Neuronal stem cell (in vitro differentiated cells): Measurements from ENCODE around the gene VSIR.

Experiments used
- DNase-seq: peaks from one replicate; pipeline ENCODE4 v3.0.0-alpha.2; 2013; ENCODE audit warnings: low spot score
- H2AFZ ChIP-seq: one replicate; pipeline ENCODE4 v1.6.1; 2013; ENCODE audit warnings: mild to moderate bottlenecking, low read length, inconsistent platforms
- H2AK5ac ChIP-seq: 2 replicates; pipeline ENCODE4 v1.6.1; 2013; ENCODE audit warnings: low read depth, mild to moderate bottlenecking, inconsistent platforms, low read length, moderate library complexity, mixed read lengths
- H2BK120ac ChIP-seq: 2 replicates; pipeline ENCODE4 v1.6.1; 2013; ENCODE audit warnings: low read depth, mild to moderate bottlenecking, inconsistent platforms, low read length, moderate library complexity, mixed read lengths
- H2BK12ac ChIP-seq: one replicate; pipeline ENCODE4 v1.6.1; 2013; ENCODE audit warnings: low read length, inconsistent platforms
- H2BK15ac ChIP-seq: 2 replicates; pipeline ENCODE4 v1.6.1; 2013; ENCODE audit warnings: mild to moderate bottlenecking, low read length, inconsistent platforms, mixed read lengths
- H2BK5ac ChIP-seq: one replicate; pipeline ENCODE4 v1.6.1; 2013; ENCODE audit warnings: inconsistent platforms, mild to moderate bottlenecking, low read length, moderate library complexity
- H3K14ac ChIP-seq: one replicate; pipeline ENCODE4 v1.6.1; 2013; ENCODE audit warnings: low read length, inconsistent platforms
- H3K18ac ChIP-seq: 2 replicates; pipeline ENCODE4 v1.6.1; 2013; ENCODE audit warnings: low read length, inconsistent platforms
- H3K23ac ChIP-seq: 2 replicates; pipeline ENCODE4 v1.6.1; 2013; ENCODE audit warnings: low read depth, mild to moderate bottlenecking, mixed read lengths, low read length, inconsistent platforms; ENCODE audit not compliant: poor library complexity
- H3K27ac ChIP-seq: replicated peaks from 3 replicates; pipeline ENCODE4 v1.5.1; 2013; ENCODE audit warnings: low read length, inconsistent platforms
- H3K27me3 ChIP-seq, 3 experiments: 2 replicates each; pipeline ENCODE4 v1.6.1; 2013; ENCODE audit warnings: low read length in 3 of 3, mild to moderate bottlenecking in 2 of 3, inconsistent platforms in 1 of 3, low read depth in 1 of 3, mixed read lengths in 1 of 3, moderate library complexity in 1 of 3; ENCODE audit not compliant: control insufficient read depth in 3 of 3, insufficient read depth in 3 of 3
- H3K36me3 ChIP-seq, 2 donors: replicated peaks in 1 of 2; 2 replicates each; pipeline ENCODE4 v1.6.1; 2013; ENCODE audit warnings: low read length in 2 of 2; ENCODE audit not compliant: control insufficient read depth in 2 of 2, insufficient read depth in 2 of 2
- H3K4ac ChIP-seq: 2 replicates; pipeline ENCODE4 v1.6.1; 2013; ENCODE audit warnings: inconsistent platforms, mild to moderate bottlenecking, low read length, moderate library complexity
- H3K4me1 ChIP-seq, 2 donors: 1 replicate in 1 of 2; 2 replicates in 1 of 2; pipeline ENCODE4 v1.6.1; 2013; ENCODE audit warnings: low read length in 2 of 2, low read depth in 1 of 2; ENCODE audit not compliant: control insufficient read depth in 2 of 2, insufficient read depth in 1 of 2
- H3K4me2 ChIP-seq: one replicate; pipeline ENCODE4 v1.6.1; 2013; ENCODE audit warnings: mild to moderate bottlenecking, low read length, inconsistent platforms; ENCODE audit not compliant: insufficient read depth, poor library complexity, severe bottlenecking
- H3K4me3 ChIP-seq, 2 donors: 2 replicates each; pipeline ENCODE4 v1.5.1; 2013; ENCODE audit warnings: low read length in 2 of 2, mild to moderate bottlenecking in 2 of 2, inconsistent platforms in 1 of 2, moderate library complexity in 1 of 2
- H3K79me1 ChIP-seq: one replicate; pipeline ENCODE4 v1.6.1; 2013; ENCODE audit warnings: low read depth, mild to moderate bottlenecking, inconsistent platforms, low read length, moderate library complexity
- H3K9ac ChIP-seq: one replicate; pipeline ENCODE4 v1.6.1; 2013; ENCODE audit warnings: mild to moderate bottlenecking, low read depth, low read length, inconsistent platforms; ENCODE audit not compliant: poor library complexity
- H3K9me3 ChIP-seq, 2 donors: replicated peaks in 1 of 2; 2 replicates each; pipeline versions ENCODE3 to v1.6.1; 2013; ENCODE audit warnings: low read length in 2 of 2, mild to moderate bottlenecking in 2 of 2, inconsistent platforms in 1 of 2, low read depth in 1 of 2, mixed read lengths in 1 of 2, moderate library complexity in 1 of 2; ENCODE audit not compliant: control insufficient read depth in 2 of 2, insufficient read depth in 1 of 2
- H4K8ac ChIP-seq: one replicate; pipeline ENCODE4 v1.6.1; 2013; ENCODE audit warnings: low read depth, mild to moderate bottlenecking, inconsistent platforms, low read length, moderate library complexity
- H4K91ac ChIP-seq: one replicate; pipeline ENCODE4 v1.6.1; 2013; ENCODE audit warnings: low read length, low read depth, mild to moderate bottlenecking, inconsistent platforms; ENCODE audit not compliant: poor library complexity
- WGBS, 2 donors: extraction: QIAGEN DNeasy Blood & Tissue Kit; methylation state at CpG; one replicate each; pipeline ENCODE4 v1.1.7; 2013; ENCODE audit warnings: missing lambda C conversion rate in 2 of 2, mixed read lengths in 1 of 2; ENCODE audit not compliant: insufficient read length in 2 of 2, insufficient replicate concordance in 1 of 2; ENCODE audit errors: extremely low coverage in 2 of 2; 5-methylcytosine and 5-hydroxymethylcytosine counted together

VSIR gene

DNA sequence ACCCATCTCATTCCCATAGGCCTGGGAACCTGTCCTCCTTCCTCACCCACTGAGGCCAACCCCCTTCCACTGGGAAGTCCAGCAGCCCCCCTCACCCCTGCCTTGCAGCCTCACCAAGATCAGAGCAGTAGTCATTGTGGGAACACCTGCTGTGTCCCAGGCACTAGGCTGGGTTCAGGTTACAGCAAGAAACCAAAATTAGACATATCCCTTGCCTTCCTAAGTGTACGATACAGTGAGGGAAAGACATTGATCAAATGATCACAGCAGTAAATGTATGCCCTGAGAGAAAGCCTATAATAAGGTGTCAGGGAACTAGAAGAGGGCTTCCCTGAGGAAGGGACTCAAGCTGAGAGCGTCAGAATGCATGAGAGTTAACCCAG, 36.8 kb downstream of the VSIR start:
- H3K9ac ChIP-seq, result no peak overlapping the region

DNA sequence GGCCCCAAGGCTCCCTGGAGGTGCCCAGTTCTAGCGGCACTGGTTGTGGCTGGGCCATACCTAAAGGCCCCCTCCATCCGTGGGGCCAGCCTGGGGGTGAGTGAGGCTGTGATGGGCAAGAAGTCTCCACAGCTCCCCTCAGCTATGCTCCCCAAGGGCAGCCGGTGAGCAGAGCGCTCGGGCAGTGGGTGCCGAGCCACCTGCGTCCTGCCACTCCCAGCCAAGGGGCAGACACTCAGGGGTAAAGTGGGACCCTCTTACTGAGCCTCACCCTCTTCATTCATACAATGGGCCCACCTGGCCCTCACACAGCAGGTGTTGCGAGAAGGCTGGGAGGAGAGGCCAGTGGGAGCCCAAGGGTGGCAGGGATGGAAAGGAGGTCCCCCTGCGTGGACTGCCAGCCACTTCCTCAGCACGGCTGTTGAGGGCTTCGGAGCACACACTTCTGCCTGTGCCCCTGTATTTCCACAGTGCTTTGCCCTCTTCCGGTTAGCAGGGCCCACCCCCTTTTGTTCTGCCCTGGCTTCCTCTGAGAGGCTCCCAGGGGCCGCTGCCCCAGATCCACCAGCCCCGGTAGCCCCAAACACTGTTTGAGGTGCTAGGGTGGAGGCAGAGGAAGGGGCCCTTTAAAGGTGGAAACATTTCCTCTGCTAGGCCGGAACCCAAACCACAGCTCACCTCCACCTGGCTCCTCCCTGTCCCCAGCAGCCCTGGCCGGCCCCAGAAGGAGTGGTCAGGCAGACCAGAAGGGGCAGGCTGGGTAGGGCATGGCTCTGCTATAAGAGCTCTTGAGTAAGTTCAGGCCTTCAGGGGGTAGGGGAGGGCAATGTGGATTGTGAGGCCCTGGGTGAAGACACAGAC, 37.4 kb downstream of the VSIR start:
- WGBS, 2 donors, result no CpG with 5 or more reads among the region's 16 CpGs
- H2AK5ac ChIP-seq, result peak overlapping the region; percentile 4
- no peaks in the 10 kb centered on the region for H3K36me3 ChIP-seq
- H2BK5ac ChIP-seq, result no peak overlapping the region
- H3K4me1 ChIP-seq, result peaks cover 0 to 5% of the 10 kb centered on the region in 2 donors
- no peak overlapping the region for H3K27ac ChIP-seq
- H3K4me3 ChIP-seq, result no peak overlapping the region
- no peaks in the 10 kb centered on the region for H3K79me1 ChIP-seq
- H3K18ac ChIP-seq, result peak overlapping the region; percentile 36
- H2BK15ac ChIP-seq, result peak overlapping the region; percentile 13
- peaks cover 0 to 15% (median 0%) of the 10 kb centered on the region in 3 experiments for H3K27me3 ChIP-seq
- no peak overlapping the region for H3K14ac ChIP-seq
- DNase-seq, result no peak
- no peak overlapping the region for H3K4me2 ChIP-seq
- H4K91ac ChIP-seq, result no peak overlapping the region
- H2AFZ ChIP-seq, result no peak overlapping the region
- peak overlapping the region; percentile 59 for H3K23ac ChIP-seq
- peak overlapping the region; percentile 79 for H3K9ac ChIP-seq
- no peak overlapping the region for H4K8ac ChIP-seq
- H2BK120ac ChIP-seq, result no peak overlapping the region
- H3K9me3 ChIP-seq, result no peaks in the 10 kb centered on the region
- no peak overlapping the region for H3K4ac ChIP-seq
- peak overlapping the region; percentile 75 for H2BK12ac ChIP-seq

More for the DNA sequence above, 36.8 kb downstream of the VSIR start:
- H3K36me3 ChIP-seq, result no peaks in the 10 kb centered on the region
- H3K4me3 ChIP-seq, result no peak overlapping the region
- H2AK5ac ChIP-seq, result no peak overlapping the region
- H2BK12ac ChIP-seq, result no peak overlapping the region
- H3K4ac ChIP-seq, result no peak overlapping the region
- H2AFZ ChIP-seq, result no peak overlapping the region
- no peaks in the 10 kb centered on the region for H3K9me3 ChIP-seq
- H3K4me1 ChIP-seq, result peaks cover 0 to 5% of the 10 kb centered on the region in 2 donors
- H4K8ac ChIP-seq, result no peak overlapping the region
- no peaks in the 10 kb centered on the region for H3K79me1 ChIP-seq
- no peak overlapping the region for H2BK15ac ChIP-seq
- no peak overlapping the region for H3K23ac ChIP-seq
- no CpG with 5 or more reads among the region's 2 CpGs for WGBS, 2 donors
- no peak overlapping the region for H3K4me2 ChIP-seq
- peaks cover 0 to 15% (median 0%) of the 10 kb centered on the region in 3 experiments for H3K27me3 ChIP-seq
- H2BK120ac ChIP-seq, result no peak overlapping the region
- no peak overlapping the region for H4K91ac ChIP-seq
- no peak overlapping the region for H3K18ac ChIP-seq
- no peak overlapping the region for H2BK5ac ChIP-seq
- H3K14ac ChIP-seq, result no peak overlapping the region
- DNase-seq, result no peak
- H3K27ac ChIP-seq, result no peak overlapping the region

DNA sequence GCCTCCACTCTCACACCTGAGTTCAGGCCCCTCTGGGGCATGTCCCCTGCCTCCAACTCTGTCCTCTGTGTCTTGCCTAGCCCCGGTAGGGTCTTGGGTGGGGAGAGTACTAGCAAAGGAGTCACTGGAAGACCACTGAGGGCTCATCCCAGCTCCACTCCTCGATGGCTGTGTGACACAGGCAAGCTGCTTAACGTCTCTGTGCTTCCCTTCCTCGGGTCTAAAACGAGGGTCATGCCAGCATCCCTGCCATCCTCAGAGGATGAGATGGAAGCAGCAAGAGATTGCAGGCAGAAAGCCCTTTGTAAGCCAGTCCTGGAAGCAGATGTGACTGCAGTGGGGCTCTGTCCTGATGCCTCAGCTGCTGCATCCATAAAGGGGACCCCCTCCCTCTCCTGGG, 38.5 kb downstream of the VSIR start:
- Histone ChIP-seq H2BK120ac (no peak overlapping the region), H3K9me3 (no peaks in the 10 kb centered on the region), H2AFZ (no peak overlapping the region)

DNA sequence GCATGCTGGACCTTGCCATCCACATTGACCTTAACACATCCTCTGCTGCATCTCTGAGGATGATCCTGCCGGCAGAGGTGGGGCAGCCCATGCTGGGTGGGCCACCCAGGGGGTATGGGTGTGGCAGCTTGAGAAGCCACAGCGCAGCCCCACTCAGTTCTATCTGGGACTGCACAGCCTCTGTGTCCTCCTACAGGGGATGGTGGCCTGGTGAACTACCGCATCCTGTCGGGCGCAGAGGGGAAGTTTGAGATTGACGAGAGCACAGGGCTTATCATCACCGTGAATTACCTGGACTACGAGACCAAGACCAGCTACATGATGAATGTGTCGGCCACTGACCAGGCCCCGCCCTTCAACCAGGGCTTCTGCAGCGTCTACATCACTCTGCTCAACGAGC, 41.5 kb downstream of the VSIR start:
- Histone ChIP-seq H3K9ac (peak overlapping the region; percentile 9), H3K4me1 (peaks cover 0 to 8% of the 10 kb centered on the region in 2 donors), H3K4me2 (no peak overlapping the region), H2BK120ac (no peak overlapping the region), H3K27ac (no peak overlapping the region), H3K27me3 (peaks cover 0 to 3% (median 0%) of the 10 kb centered on the region in 3 experiments), H2BK12ac (no peak overlapping the region), H3K14ac (no peak overlapping the region), H3K36me3 (no peaks in the 10 kb centered on the region), H4K8ac (no peak overlapping the region), H3K4me3 (no peak overlapping the region), H2BK15ac (peak overlapping the region; percentile 4), H3K9me3 (no peaks in the 10 kb centered on the region), H2AFZ (no peak overlapping the region), H2AK5ac (peak overlapping the region; percentile 59), H2BK5ac (no peak overlapping the region), H3K23ac (peak overlapping the region; percentile 87), H3K79me1 (no peaks in the 10 kb centered on the region), H3K18ac (no peak overlapping the region), H4K91ac (no peak overlapping the region), H3K4ac (no peak overlapping the region)
- no CpG with 5 or more reads among the region's 12 CpGs for WGBS, 2 donors
- no peak for DNase-seq

More for the DNA sequence above, 38.5 kb downstream of the VSIR start:
- H3K18ac ChIP-seq, result peak overlapping the region; percentile 45
- no peak overlapping the region for H3K4me3 ChIP-seq
- peaks cover 0 to 5% of the 10 kb centered on the region in 2 donors for H3K4me1 ChIP-seq
- peak overlapping the region; percentile 13 for H2BK15ac ChIP-seq
- no peak overlapping the region for H4K91ac ChIP-seq
- H2AK5ac ChIP-seq, result peak overlapping the region; percentile 4
- H3K4ac ChIP-seq, result no peak overlapping the region
- H3K79me1 ChIP-seq, result no peaks in the 10 kb centered on the region
- H2BK12ac ChIP-seq, result no peak overlapping the region
- no peak for DNase-seq
- H3K27me3 ChIP-seq, result peaks cover 0 to 15% (median 0%) of the 10 kb centered on the region in 3 experiments
- H3K9ac ChIP-seq, result peak overlapping the region; percentile 9
- no CpG with 5 or more reads among the region's 5 CpGs for WGBS, 2 donors
- H3K23ac ChIP-seq, result no peak overlapping the region
- no peak overlapping the region for H3K4me2 ChIP-seq
- no peak overlapping the region for H3K27ac ChIP-seq
- no peaks in the 10 kb centered on the region for H3K36me3 ChIP-seq
- H3K14ac ChIP-seq, result no peak overlapping the region
- H4K8ac ChIP-seq, result no peak overlapping the region
- peak overlapping the region; percentile 30 for H2BK5ac ChIP-seq
